ENCODE data around the gene TDP2. TPM values are rescaled to one million over a fixed set of nuclear protein-coding genes. Genes with fewer than 3 reads are reported as not detected.

The TDP2 gene
- total RNA-seq, 1 experiment from 2014 or later, result 30.2 TPM

GRCh38 chr6:24692003-24692402, 25.3 kb upstream of the TDP2 start:
- Histone ChIP-seq H2AFZ (ENCODE audit: low read depth, low read length, poor library complexity, severe bottlenecking) (no peak overlapping the region), H3K4me1 (ENCODE audit: control insufficient read depth in 1 of 2, insufficient read depth in 2 of 2, low read length in 2 of 2) (no peaks in the 10 kb centered on the region), H3K4me2 (ENCODE audit: low read length) (no peak overlapping the region), H3K79me2 (ENCODE audit: insufficient read depth, low read length) (no peaks in the 10 kb centered on the region), H3K9ac (ENCODE audit: low read length) (no peak overlapping the region), H3K27ac (ENCODE audit: low read depth, low read length) (no peak overlapping the region), H3K27me3 (ENCODE audit: insufficient read depth, low read length) (no peaks in the 10 kb centered on the region), H3K4me3 (replicated peaks in 1 of 2; ENCODE audit: low read depth in 1 of 2, low read length in 2 of 2) (no peak overlapping the region), H3K9me3 (ENCODE audit: control insufficient read depth in 1 of 2, insufficient read depth in 1 of 2, low read depth in 1 of 2, low read length in 2 of 2) (no peaks in the 10 kb centered on the region), H4K20me1 (ENCODE audit: insufficient read depth) (no peaks in the 10 kb centered on the region), H3K9me2 (ENCODE audit: insufficient read depth) (no peaks in the 10 kb centered on the region), H3K36me3 (ENCODE audit: control insufficient read depth in 1 of 2, insufficient read depth in 2 of 2, low read length in 2 of 2) (no peaks in the 10 kb centered on the region)
- no peak for TF ChIP-seq ZFX (IDR thresholded peaks at IDR 0.05)
- TF ChIP-seq JUND (IDR thresholded peaks at IDR 0.05), result no peak
- no peak for TF ChIP-seq EGR1 (IDR thresholded peaks at IDR 0.05; ENCODE audit: low read depth)
- TF ChIP-seq ATF3 (IDR thresholded peaks at IDR 0.05), result no peak
- no peak for TF ChIP-seq EZH2phosphoT487 (IDR thresholded peaks at IDR 0.05; ENCODE audit: borderline replicate concordance)
- TF ChIP-seq EZH2 (IDR thresholded peaks at IDR 0.05), result no peak
- no peak for TF ChIP-seq CEBPB (IDR thresholded peaks at IDR 0.05; ENCODE audit: low read depth)
- TF ChIP-seq CBX3 (IDR thresholded peaks at IDR 0.05; ENCODE audit: low read depth), result no peak
- intact Hi-C loops (cut with micrococcal nuclease), result no loop called here
- DNase-seq (ENCODE audit: low read depth, low spot score) (no peak), ATAC-seq (no peak)
- POLR2A ChIA-PET, result no interaction called here
- RAD21 ChIA-PET (ENCODE audit: low non-redundant PET in 1 of 2, low total read pairs in 2 of 2, uncharacterized antibody in 2 of 2, unreplicated experiment in 2 of 2), result no interaction called here
- CTCF ChIA-PET, result no interaction called here
- no TSS peak for BruUV-seq (replicated peaks)

- Histone ChIP-seq H3K4me2 (ENCODE audit: low read length) (no peak overlapping the region), H4K20me1 (ENCODE audit: insufficient read depth) (no peaks in the 10 kb centered on the region), H3K27me3 (ENCODE audit: insufficient read depth, low read length) (no peaks in the 10 kb centered on the region), H3K9me2 (ENCODE audit: insufficient read depth) (no peaks in the 10 kb centered on the region), H3K9me3 (ENCODE audit: control insufficient read depth in 1 of 2, insufficient read depth in 1 of 2, low read depth in 1 of 2, low read length in 2 of 2) (no peaks in the 10 kb centered on the region), H3K4me3 (replicated peaks in 1 of 2; ENCODE audit: low read depth in 1 of 2, low read length in 2 of 2) (no peak overlapping the region), H3K9ac (ENCODE audit: low read length) (no peak overlapping the region), H3K79me2 (ENCODE audit: insufficient read depth, low read length) (no peaks in the 10 kb centered on the region), H3K4me1 (ENCODE audit: control insufficient read depth in 1 of 2, insufficient read depth in 2 of 2, low read length in 2 of 2) (no peaks in the 10 kb centered on the region), H3K27ac (ENCODE audit: low read depth, low read length) (no peak overlapping the region), H2AFZ (ENCODE audit: low read depth, low read length, poor library complexity, severe bottlenecking) (no peak overlapping the region), H3K36me3 (ENCODE audit: control insufficient read depth in 1 of 2, insufficient read depth in 2 of 2, low read length in 2 of 2) (no peaks in the 10 kb centered on the region)
- DNase-seq (ENCODE audit: low read depth, low spot score) (no peak), ATAC-seq (no peak)
- ChIA-PET RAD21 (ENCODE audit: low non-redundant PET in 1 of 2, low total read pairs in 2 of 2, uncharacterized antibody in 2 of 2, unreplicated experiment in 2 of 2) (no interaction called here), POLR2A (no interaction called here), CTCF (no interaction called here)
- intact Hi-C loops (cut with micrococcal nuclease), result no loop called here
- no TSS peak for BruUV-seq (replicated peaks)
- TF ChIP-seq RAD21 (IDR thresholded peaks at IDR 0.05; ENCODE audit: low read depth) (no peak), ZFX (IDR thresholded peaks at IDR 0.05) (no peak), POLR2A (IDR thresholded peaks at IDR 0.05; ENCODE audit: borderline replicate concordance, extremely low read depth, insufficient read depth, insufficient read length) (no peak), EZH2 (IDR thresholded peaks at IDR 0.05) (no peak), YY1 (IDR thresholded peaks at IDR 0.05; ENCODE audit: extremely low read depth, insufficient replicate concordance, low read depth, low read length) (no peak), ZNF274 (IDR thresholded peaks at IDR 0.05; ENCODE audit: low read depth, low read length) (no peak), CTCF (IDR thresholded peaks at IDR 0.05 in 2 of 3, conservative IDR thresholded peaks at IDR 0.05 in 1 of 3; ENCODE audit: borderline replicate concordance in 1 of 3, insufficient read depth in 1 of 3, low read depth in 2 of 3, low read length in 2 of 3) (no peak), CBX3 (IDR thresholded peaks at IDR 0.05; ENCODE audit: low read depth) (no peak), JUND (IDR thresholded peaks at IDR 0.05) (no peak), EZH2phosphoT487 (IDR thresholded peaks at IDR 0.05; ENCODE audit: borderline replicate concordance) (no peak), FOSL1 (IDR thresholded peaks at IDR 0.05; ENCODE audit: low read depth) (no peak), CEBPB (IDR thresholded peaks at IDR 0.05; ENCODE audit: low read depth) (no peak), ELF1 (IDR thresholded peaks at IDR 0.05; ENCODE audit: borderline replicate concordance, low read depth) (no peak), EGR1 (IDR thresholded peaks at IDR 0.05; ENCODE audit: low read depth) (no peak), TCF7L2 (IDR thresholded peaks at IDR 0.05; ENCODE audit: borderline replicate concordance, extremely low read depth, insufficient read depth, insufficient read length) (no peak), ATF3 (IDR thresholded peaks at IDR 0.05) (no peak)
These were observed 24.9 kb upstream of the TDP2 start for GRCh38 chr6:24691550-24691949.

Data from HCT116 (cell line).